GM12878 (cell line): Measurements from ENCODE around the gene RPS19BP1. TPM values are rescaled to one million over a fixed set of nuclear protein-coding genes. Genes with fewer than 3 reads are reported as not detected.

Experiments
- ATAC-seq: fragments of 200-7000 bp; cut with Tn5 transposase; 3 replicates; pipeline ENCODE4 v1.9.1; 2020; ENCODE audit warnings: mild to moderate bottlenecking, moderate library complexity
- BruUV-seq: library from RNA; stranded (reverse); fragments of 400-500 nt; replicated peaks from 2 replicates; lab custom pipeline; 2021; lab: Mats Ljungman, UMichigan
- CTCF ChIA-PET: fragments of 300-600 bp; sonication (Branson Sonifier 250); formaldehyde crosslinking; extraction: SDS; loops from one replicate; lab custom pipeline; 2021; ENCODE audit warnings: inconsistent platforms; lab: Yijun Ruan, JAX
- POLR2A ChIA-PET: fragments of 350-600 bp; formaldehyde crosslinking; extraction: SDS; loops from one replicate; lab custom pipeline; 2021; ENCODE audit warnings: inconsistent platforms; lab: Charles Lee
- RAD21 ChIA-PET: fragments of 300-600 bp; sonication (Branson Sonifier 250); formaldehyde crosslinking; loops from one replicate; lab custom pipeline; 2023; ENCODE audit warnings: antibody characterized with exemption; ENCODE audit not compliant: unreplicated experiment; lab: Charles Lee
- SMC1A ChIA-PET: fragments of 300-600 bp; sonication (Branson Sonifier 250); formaldehyde crosslinking; loops from one replicate; lab custom pipeline; 2023; ENCODE audit not compliant: unreplicated experiment, uncharacterized antibody; lab: Charles Lee
- DNase-seq: peaks from one replicate; pipeline ENCODE4 v3.0.0-alpha.2; 2011; ENCODE audit warnings: low read depth, low spot score
- FAIRE-seq: peaks from 3 replicates; lab custom pipeline; 2011; peaks lifted over from hg19 to GRCh38; lab: Jason Lieb, UNC
- H2AFZ ChIP-seq: 2 replicates; pipeline ENCODE4 v1.6.0; 2011; ENCODE audit warnings: low read depth, low read length, control low read depth; ENCODE audit not compliant: control insufficient read depth
- H3K27ac ChIP-seq: 2 replicates; pipeline ENCODE4 v1.5.1; 2011; ENCODE audit warnings: control low read depth; ENCODE audit not compliant: control insufficient read depth, insufficient read depth
- H3K27me3 ChIP-seq, 2 experiments: replicated peaks in 1 of 2; 2 replicates each; pipeline versions ENCODE4 v1.6.0 to v1.6.1; 2011; ENCODE audit warnings: low read length in 1 of 2; ENCODE audit not compliant: control insufficient read depth in 2 of 2, insufficient read depth in 2 of 2
- H3K36me3 ChIP-seq, 2 experiments: 2 replicates each; pipeline ENCODE4 v1.5.1; 2011; ENCODE audit warnings: low read length in 1 of 2; ENCODE audit not compliant: control insufficient read depth in 2 of 2, insufficient read depth in 2 of 2
- H3K4me1 ChIP-seq: 2 replicates; pipeline ENCODE4 v1.6.1; 2011; ENCODE audit warnings: mild to moderate bottlenecking, low read length, moderate library complexity, mixed read lengths; ENCODE audit not compliant: control insufficient read depth, insufficient read depth
- H3K4me2 ChIP-seq: 2 replicates; pipeline ENCODE4 v1.6.0; 2011; ENCODE audit warnings: control low read depth; ENCODE audit not compliant: control insufficient read depth, insufficient read depth
- H3K4me3 ChIP-seq: fragments of 200-600 bp; sonication (generic); 2 replicates; pipeline ENCODE4 v1.5.1; 2016
- H3K79me2 ChIP-seq: 2 replicates; pipeline ENCODE4 v1.6.0; 2011; ENCODE audit warnings: low read length; ENCODE audit not compliant: control insufficient read depth, insufficient read depth
- H3K9ac ChIP-seq: 2 replicates; pipeline ENCODE4 v1.8.0; 2011; ENCODE audit warnings: low read length, control low read depth, mixed read lengths; ENCODE audit not compliant: control insufficient read depth, insufficient read depth
- H3K9me3 ChIP-seq: replicated peaks from 3 replicates; pipeline ENCODE4 v1.5.1; 2011; ENCODE audit warnings: mild to moderate bottlenecking, low read length; ENCODE audit not compliant: control insufficient read depth, insufficient read depth
- H4K20me1 ChIP-seq: 2 replicates; pipeline ENCODE4 v1.6.0; 2011; ENCODE audit not compliant: control insufficient read depth, insufficient read depth
- ATF7 ChIP-seq: fragments of 450-650 bp; IDR thresholded peaks from 2 replicates; pipeline ENCODE4 v1.6.1; 2016; ENCODE audit warnings: low read depth, mild to moderate bottlenecking
- BRCA1 ChIP-seq: IDR thresholded peaks from 2 replicates; pipeline ENCODE4 v1.6.1; 2011; ENCODE audit warnings: low read depth, low read length, improper control_type of control experiment
- ESRRA ChIP-seq: IDR thresholded peaks from 2 replicates; pipeline ENCODE4 v1.6.1; 2012; ENCODE audit warnings: mild to moderate bottlenecking, low read length, improper control_type of control experiment
- GATAD2B ChIP-seq: fragments of 450-650 bp; conservative IDR thresholded peaks from 2 replicates; pipeline ENCODE4 v1.6.1; 2017; ENCODE audit warnings: low read depth, mild to moderate bottlenecking, moderate library complexity
- HDAC6 ChIP-seq: fragments of 200-600 bp; sonication (generic); IDR thresholded peaks from one replicate; pipeline ENCODE4 v1.8.0; 2017; ENCODE audit warnings: antibody characterized with exemption; ENCODE audit not compliant: unreplicated experiment
- JUND ChIP-seq: IDR thresholded peaks from 2 replicates; pipeline ENCODE4 v1.6.1; 2012; ENCODE audit warnings: low read depth, mild to moderate bottlenecking, low read length, improper control_type of control experiment, moderate library complexity
- KAT2A ChIP-seq: conservative IDR thresholded peaks from 2 replicates; pipeline ENCODE4 v1.6.1; 2011; ENCODE audit warnings: low read depth, low read length; ENCODE audit not compliant: control insufficient read depth
- NFYA ChIP-seq: IDR thresholded peaks from 2 replicates; pipeline ENCODE4 v1.6.1; 2011; ENCODE audit warnings: low read depth, mild to moderate bottlenecking, low read length, improper control_type of control experiment, borderline replicate concordance
- PML ChIP-seq: IDR thresholded peaks from 2 replicates; pipeline ENCODE4 v1.6.1; 2012; ENCODE audit warnings: low read length, inconsistent platforms
- RELA ChIP-seq: fragments of 450-650 bp; IDR thresholded peaks from 2 replicates; pipeline ENCODE4 v1.8.0; 2014; ENCODE audit warnings: borderline replicate concordance; ENCODE audit not compliant: partially characterized antibody
- SIN3A ChIP-seq: IDR thresholded peaks from 2 replicates; pipeline ENCODE4 v1.6.1; 2012; ENCODE audit warnings: low read depth, low read length, improper control_type of control experiment
- TARDBP ChIP-seq: IDR thresholded peaks from 2 replicates; pipeline ENCODE4 v1.6.1; 2016; ENCODE audit warnings: borderline replicate concordance
- ZNF207 ChIP-seq: fragments of 450-650 bp; IDR thresholded peaks from 2 replicates; pipeline ENCODE4 v1.6.1; 2014; ENCODE audit warnings: antibody characterized with exemption, mild to moderate bottlenecking, borderline replicate concordance
- WGBS: methylation state at CpG from one replicate; pipeline ENCODE4 v1.1.6; 2016; ENCODE audit warnings: low lambda C conversion rate; ENCODE audit not compliant: insufficient replicate concordance, insufficient coverage; ENCODE audit errors: missing lambda C conversion rate; 5-methylcytosine and 5-hydroxymethylcytosine counted together
- in situ Hi-C: fragments of 300-500 bp; cut with MboI; formaldehyde crosslinking; loops from 9 replicates; pipeline ENCODE4 v1.14.3; 2018; ENCODE audit warnings: mixed read lengths
- intact Hi-C: fragments of 100-400 bp; cut with micrococcal nuclease; formaldehyde crosslinking; loops from one replicate; pipeline ENCODE4 v1.14.2; 2022; ENCODE audit not compliant: unreplicated experiment
- polyA plus RNA-seq, 11 experiments: library from polyadenylated mRNA; depleted of rRNA in 4 of 11; unstranded in 6 of 11; stranded (reverse) in 5 of 11; fragments of >200 nt; fragmentation: Nextera tagmentation in 4 of 11; fragmentation: Illumina TruSeq in 1 of 11; extraction: Ambion mirVana in 4 of 11; extraction: Trizol in 1 of 11; gene quantifications; 1 replicate in 1 of 11; 2 replicates in 10 of 11; pipeline versions ENCODE4 v1.2.1 to v1.2.3, GENCODE V29; 2011 to 2016; ENCODE audit warnings: inconsistent platforms in 2 of 11, missing spikeins in 2 of 11, low read depth in 1 of 11
- total RNA-seq, 4 experiments: library from RNA; depleted of rRNA in 3 of 4; stranded (reverse); fragments of >200 nt in 3 of 4; fragmentation: Illumina TruSeq in 1 of 4; extraction: Trizol in 1 of 4; gene quantifications; 2 replicates each; pipeline versions ENCODE4 v1.2.1 to v1.2.3, GENCODE V29; 2013 to 2021

The RPS19BP1 gene
- total and polyA plus RNA-seq, 10 of the 15 experiments (the other 5 are each of a cell fraction or from before 2014, with no cell fraction given) = 2.7 to 206 (median 78.6) TPM

- CTCF ChIA-PET = no interaction called here
- Histone ChIP-seq H3K27me3 (peaks cover 3 to 6% of the 10 kb centered on the region in 2 experiments; a peak in 3 of 4 replicates), H3K9ac (no peak overlapping the region), H3K36me3 (no peaks in the 10 kb centered on the region), H3K9me3 (no peaks in the 10 kb centered on the region; the same call in 2 of the 3 replicates)
- FAIRE-seq = no peak
- TF ChIP-seq HDAC6 (no peak), ESRRA (no peak), KAT2A (no peak), ATF7 (no peak), NFYA (no peak), SIN3A (no peak), JUND (no peak), BRCA1 (no peak), TARDBP (no peak), RELA (no peak), ZNF207 (no peak), PML (no peak), GATAD2B (no peak)
- TF ChIP-seq, all 136 proteins: peak for 0
- Histone ChIP-seq H2AFZ (no peak overlapping the region), H3K4me3 (no peak overlapping the region), H3K79me2 (no peaks in the 10 kb centered on the region), H4K20me1 (no peaks in the 10 kb centered on the region; the same call in 1 of the 2 replicates), H3K27ac (no peak overlapping the region), H3K4me1 (no peaks in the 10 kb centered on the region), H3K4me2 (no peak overlapping the region)
- DNase-seq (no peak), ATAC-seq (no peak)
- 29% methylated on average over 5 of the region's 5 CpGs for whole genome bisulfite sequencing
- ChIA-PET RAD21 (no interaction called here), SMC1A (no interaction called here), POLR2A (no interaction called here)
- intact Hi-C loops (no loop called here), in situ Hi-C loops (no loop called here)
- no TSS peak for BruUV-seq
Measured at GRCh38 chr22:39580006-39580441, 47.5 kb upstream of the RPS19BP1 start.
